CD4-positive, alpha-beta T cell treated with Interleukin-15 for 4 hours (primary cell): ENCODE results near the gene CRPPA.
"Not testable (repeated sequence)": the region's sequence is repeated elsewhere in the genome, so short reads cannot be mapped to it uniquely, and the experiment has no call there.

Source experiments
- DNase-seq: peaks from one replicate; pipeline ENCODE4 v3.0.0-alpha.2; 2020; ENCODE audit warnings: low spot score

Gene CRPPA

DNA sequence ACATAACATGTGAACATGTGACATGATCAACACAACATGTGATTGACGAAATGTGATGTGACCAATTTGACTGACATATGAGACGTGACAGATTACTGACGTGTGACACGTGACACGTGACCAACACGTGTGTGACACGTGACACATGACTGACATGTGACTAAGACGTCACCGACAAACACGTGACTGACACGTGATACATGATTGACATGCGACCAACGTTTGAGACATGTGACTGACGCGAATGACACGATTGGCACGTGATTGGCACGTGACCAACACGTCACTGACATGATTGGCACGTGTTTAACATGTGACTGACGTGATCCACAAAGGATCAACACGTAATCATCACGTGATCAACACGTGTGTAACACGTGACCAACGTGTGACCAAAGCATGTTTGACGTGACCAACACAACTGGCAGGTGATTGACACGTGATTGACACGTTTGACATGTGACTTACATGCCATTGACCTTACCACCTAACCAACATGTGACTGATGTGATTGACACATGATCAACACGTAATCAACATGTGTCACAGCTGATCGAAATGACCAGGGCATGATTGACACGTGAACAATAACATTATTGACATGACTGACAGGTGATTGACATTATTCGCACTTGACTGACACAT is 23.7 kb downstream of the CRPPA start:
- no peak for DNase-seq

- no peak for DNase-seq
These were observed 24.4 kb downstream of the CRPPA start for GRCh38 chr7:16396766-16397500.

DNA sequence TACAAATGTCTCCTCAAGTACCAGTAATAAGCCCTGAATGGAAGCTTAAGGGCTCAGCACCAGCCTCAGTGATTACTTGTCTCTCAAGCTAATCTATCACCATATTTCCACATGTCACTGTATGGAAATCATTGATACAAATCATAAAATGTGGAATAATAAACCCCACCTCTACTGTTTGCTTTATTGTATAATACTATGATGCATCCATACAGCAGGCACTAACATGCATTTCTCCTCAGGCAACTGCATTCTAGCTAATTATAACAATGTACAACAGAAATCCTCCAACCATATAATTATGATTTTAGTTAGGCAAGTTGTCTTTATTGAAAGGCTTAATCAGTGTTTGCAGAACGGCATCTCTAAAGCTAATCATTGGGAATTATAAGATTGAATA is 26.2 kb downstream of the CRPPA start:
- DNase-seq = no peak

DNA sequence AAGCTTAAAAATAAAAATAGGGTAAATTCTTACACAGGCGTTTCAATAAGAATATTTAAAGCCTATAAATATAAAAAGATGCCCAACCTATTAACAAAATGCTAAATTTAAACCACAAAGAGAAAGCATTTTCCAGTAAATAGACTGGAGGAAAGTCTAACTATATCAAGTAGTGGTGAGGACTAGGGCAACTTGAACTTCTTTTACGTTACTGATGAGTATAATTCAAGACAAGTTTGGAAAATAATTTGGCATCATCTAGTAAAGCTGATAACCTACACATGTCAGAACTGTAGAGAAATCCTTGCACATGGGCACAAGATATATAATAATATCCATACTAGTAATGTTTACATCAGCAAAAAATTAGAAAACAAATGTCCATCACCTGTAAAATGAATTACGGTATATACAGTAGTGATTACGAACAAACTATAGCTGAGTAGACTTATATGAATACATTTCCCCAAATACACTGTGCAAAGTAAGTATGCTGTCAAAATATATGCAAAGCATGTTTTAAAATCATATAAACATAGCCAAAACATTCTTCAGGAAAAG is 27.4 kb downstream of the CRPPA start:
- no peak for DNase-seq

DNA sequence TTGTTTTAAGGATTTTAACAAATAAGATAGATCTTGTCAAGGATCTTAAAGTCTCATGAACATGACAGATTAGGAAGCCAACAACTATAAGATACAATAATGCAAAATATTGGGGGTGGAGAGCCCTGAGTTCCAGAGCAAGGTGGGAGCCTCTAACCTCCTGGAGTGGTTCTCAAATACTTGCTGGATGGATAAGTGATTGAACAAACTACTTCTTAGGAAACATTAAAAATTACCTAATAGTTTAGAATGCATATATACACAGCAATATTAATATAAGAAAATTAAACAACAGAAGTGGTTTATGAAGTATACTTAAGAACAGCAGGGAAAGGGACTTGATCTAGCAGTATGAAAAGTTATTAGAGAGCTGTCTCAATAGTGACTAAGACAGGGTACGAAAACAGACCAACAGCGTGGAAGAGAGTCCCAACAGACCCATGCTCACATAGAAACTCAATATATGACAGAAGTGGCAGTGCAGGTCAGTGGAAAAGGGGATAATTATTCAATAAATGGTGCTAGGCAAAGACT is 28.3 kb downstream of the CRPPA start:
- DNase-seq = no peak

- not testable (repeated sequence) for DNase-seq
These were observed 37.6 kb downstream of the CRPPA start for GRCh38 chr7:16383786-16384185.

DNA sequence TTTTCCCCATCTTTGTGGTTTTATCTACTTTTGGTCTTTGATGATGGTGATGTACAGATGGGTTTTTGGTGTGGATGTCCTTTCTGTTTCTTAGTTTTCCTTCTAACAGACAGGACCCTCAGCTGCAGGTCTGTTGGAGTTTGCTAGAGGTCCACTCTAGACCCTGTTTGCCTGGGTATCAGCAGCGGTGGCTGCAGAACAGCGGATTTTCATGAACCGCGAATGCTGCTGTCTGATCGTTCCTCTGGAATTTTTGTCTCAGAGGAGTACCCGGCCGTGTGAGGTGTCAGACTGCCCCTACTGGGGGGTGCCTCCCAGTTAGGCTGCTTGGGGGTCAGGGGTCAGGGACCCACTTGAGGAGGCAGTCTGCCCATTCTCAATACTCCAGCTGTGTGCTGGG is 38.2 kb downstream of the CRPPA start:
- not testable (repeated sequence) for DNase-seq
